AML-193 (cell line): ENCODE results near the gene SNRPF.
"Not testable (repeated sequence)": the region's sequence is repeated elsewhere in the genome, so short reads cannot be mapped to it uniquely, and the experiment has no call there.

Experiments
- DNase-seq, 2 experiments: peaks; one replicate each; lab custom pipeline; 2025; lab: John Stamatoyannopoulos, UW

Gene SNRPF

GRCh38 chr12:95858451-95859343 lies at the start of gene SNRPF:
TSS of gene SNRPF (plus strand) at chr12:95858952. CDS start at chr12:95859074, 122 bp downstream.
- peak; percentile 93 to 95 for DNase-seq

- no peak for DNase-seq
Measured at GRCh38 chr12:95809000-95809680, 49.6 kb upstream of the SNRPF start.

GRCh38 chr12:95810411-95810810 lies 48.3 kb upstream of the SNRPF start:
- no peak for DNase-seq

GRCh38 chr12:95812155-95812554 lies 46.6 kb upstream of the SNRPF start:
- DNase-seq, result not testable (repeated sequence)

- peak; percentile 44 to 46 for DNase-seq
Measured at GRCh38 chr12:95815632-95816212, 43.0 kb upstream of the SNRPF start.

- peak; percentile 1 to 8 for DNase-seq
Measured at GRCh38 chr12:95820096-95820703, 38.6 kb upstream of the SNRPF start.

- no peak for DNase-seq
Measured at GRCh38 chr12:95829395-95829794, 29.4 kb upstream of the SNRPF start.

GRCh38 chr12:95830335-95831089 lies 28.2 kb upstream of the SNRPF start:
- DNase-seq, result no peak

GRCh38 chr12:95834572-95834971 lies 24.2 kb upstream of the SNRPF start:
- no peak for DNase-seq

- no peak for DNase-seq
Measured at GRCh38 chr12:95836185-95836609, 22.6 kb upstream of the SNRPF start.

GRCh38 chr12:95836630-95837239 lies 22.0 kb upstream of the SNRPF start:
- DNase-seq, result no peak

- DNase-seq, result no peak
Measured at GRCh38 chr12:95837240-95838038, 21.3 kb upstream of the SNRPF start.

GRCh38 chr12:95838125-95838524 lies 20.6 kb upstream of the SNRPF start:
- peak; percentile 50 to 51 for DNase-seq

GRCh38 chr12:95842426-95842825 lies 16.3 kb upstream of the SNRPF start:
- DNase-seq, result not testable (repeated sequence)

GRCh38 chr12:95848575-95849388 lies 10.0 kb upstream of the SNRPF start:
- DNase-seq, result peak; percentile 19 to 31

GRCh38 chr12:95851606-95852005 lies 7.1 kb upstream of the SNRPF start:
- no peak for DNase-seq

GRCh38 chr12:95852133-95852532 lies 6.6 kb upstream of the SNRPF start:
- DNase-seq, result no peak

- no peak for DNase-seq
Measured at GRCh38 chr12:95857156-95857555, 1.6 kb upstream of the SNRPF start.

GRCh38 chr12:95857799-95858198 lies 953 bp upstream of the SNRPF start:
- DNase-seq, result no peak
